Adipose tissue (tissue), 3 donors: ENCODE data around the gene DCAF8. TPM values are rescaled to one million over a fixed set of nuclear protein-coding genes. Genes with fewer than 3 reads are reported as not detected.

ENCODE experiments used
- H3K27ac ChIP-seq: one replicate; pipeline ENCODE4 v1.5.1; 2013; ENCODE audit warnings: low read depth, low read length
- WGBS, 3 donors: extraction: QIAGEN DNeasy Blood & Tissue Kit; methylation state at CpG; one replicate each; pipeline ENCODE4 v1.1.7; 2013; 5-methylcytosine and 5-hydroxymethylcytosine counted together
- polyA plus RNA-seq, 3 donors: library from polyadenylated mRNA; stranded (reverse); fragments of 200-250 nt; gene quantifications; one replicate each; pipeline ENCODE4 v1.2.3, GENCODE V29; 2013
- donor health status: healthy with polysubstance abuse.
- donor health status: Bipolar disorder and iron deficiency.
- donor health status: healthy.

DCAF8 gene
- polyA plus RNA-seq, 3 donors = 61.8 to 105 (median 74.6) TPM

GRCh38 chr1:160191756-160192155 is 70.6 kb downstream of the DCAF8 start:
- 77 to 93% (median 85%) methylated on average over 3 of the region's 3 CpGs for WGBS, 3 donors
- no peak overlapping the region for H3K27ac ChIP-seq

- H3K27ac ChIP-seq = no peak within 1 kb of the TSS
- WGBS, 3 donors = 62 to 66% (median 65%) methylated on average over 15 of the region's 15 CpGs
Measured at GRCh38 chr1:160189649-160190625, 72.4 kb downstream of the DCAF8 start, which contains the start of gene CASQ1. Gene CASQ1, plus strand, starts transcription at chr1:160190575. Its CDS starts 177 bp downstream, at chr1:160190752.

- WGBS, 3 donors = 85 to 89% (median 86%) methylated on average over 7 of the region's 7 CpGs
- H3K27ac ChIP-seq = no peak overlapping the region
Measured at GRCh38 chr1:160188341-160188740, 74.0 kb downstream of the DCAF8 start.

DNA sequence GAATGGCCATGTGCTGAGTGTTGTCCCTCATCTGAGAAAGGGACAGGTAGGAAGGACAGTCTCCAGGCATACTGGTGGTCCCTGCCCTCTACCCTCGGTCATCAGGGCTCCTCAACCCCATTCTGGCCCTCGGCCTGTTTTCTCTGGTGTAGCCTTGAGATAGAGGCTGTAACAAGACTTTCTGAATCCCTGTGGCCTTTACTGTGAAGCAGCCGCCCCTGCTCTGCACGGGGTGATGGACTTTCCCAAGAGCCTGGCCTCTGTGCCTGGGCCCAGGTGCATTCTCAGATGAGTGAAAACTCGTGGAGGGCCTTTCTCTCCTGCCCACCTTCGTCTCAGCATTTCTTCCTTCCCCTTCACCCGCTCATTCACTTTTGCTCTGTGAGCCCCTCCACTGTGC is 74.9 kb downstream of the DCAF8 start:
- WGBS, 3 donors = 68 to 82% (median 75%) methylated on average over 7 of the region's 7 CpGs
- no peak overlapping the region for H3K27ac ChIP-seq

DNA sequence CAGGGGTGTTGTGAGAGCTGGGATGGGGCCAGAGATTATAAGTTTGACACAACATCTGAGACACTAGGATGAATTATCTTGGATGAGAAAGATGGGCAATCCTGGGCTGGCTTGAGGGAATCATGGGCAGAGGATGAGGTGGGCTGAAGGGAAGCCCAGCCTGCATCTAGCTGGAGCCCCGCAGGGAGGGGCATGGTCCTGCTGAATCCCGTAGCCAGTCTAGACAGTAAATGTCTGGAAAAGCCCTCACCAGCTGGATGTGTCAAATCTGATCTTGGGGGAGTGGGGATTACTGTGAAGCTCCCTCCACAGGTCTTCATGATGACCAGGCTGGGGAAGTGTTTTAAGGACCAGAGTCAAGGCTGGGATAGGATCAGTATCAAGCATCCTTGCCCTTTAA is 75.6 kb downstream of the DCAF8 start:
- H3K27ac ChIP-seq = no peak overlapping the region
- WGBS, 3 donors = 62 to 80% (median 67%) methylated on average over 2 of the region's 2 CpGs

DNA sequence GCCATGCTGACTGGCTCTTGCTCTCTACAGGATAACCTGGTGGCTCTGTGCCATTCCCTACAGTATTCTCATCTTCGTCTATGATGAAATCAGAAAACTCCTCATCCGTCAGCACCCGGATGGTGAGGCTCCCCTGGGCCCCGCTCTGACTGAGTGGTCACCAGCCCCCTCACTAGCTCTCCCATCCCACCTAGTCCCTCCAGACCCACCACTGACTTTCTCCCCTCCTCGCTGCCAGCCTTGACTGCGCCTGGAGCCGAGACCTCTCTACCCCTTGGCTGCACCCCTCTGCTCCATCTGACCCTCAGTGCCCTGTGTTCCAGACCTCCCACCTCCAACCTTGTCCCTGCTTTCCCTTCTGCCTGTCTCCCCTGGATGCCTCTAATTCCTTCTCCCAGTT is 76.1 kb downstream of the DCAF8 start:
- H3K27ac ChIP-seq = no peak overlapping the region
- 85 to 89% (median 85%) methylated on average over 7 of the region's 7 CpGs for WGBS, 3 donors

GRCh38 chr1:160179336-160179735 is 83.0 kb downstream of the DCAF8 start:
- no peak overlapping the region for H3K27ac ChIP-seq
- WGBS, 3 donors = 86 to 92% (median 86%) methylated on average over 4 of the region's 4 CpGs

DNA sequence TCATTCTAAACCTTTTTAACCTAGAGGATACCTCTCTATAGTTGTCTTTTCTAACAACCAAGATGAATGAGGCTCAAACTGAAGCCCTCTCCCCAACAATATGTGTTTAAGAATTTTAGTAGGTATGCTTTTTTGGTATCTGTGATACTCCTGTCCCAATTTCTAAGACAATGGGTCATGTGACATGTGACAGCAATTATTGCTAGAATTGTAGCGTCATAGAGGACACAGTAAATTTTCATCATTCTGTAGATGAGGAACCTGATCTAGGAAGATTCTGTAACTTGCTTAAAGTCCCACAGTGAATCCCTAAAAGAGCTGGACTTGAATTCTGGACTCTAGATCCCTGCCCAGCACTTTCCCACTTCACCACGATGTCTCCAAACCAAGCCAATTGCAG is 83.6 kb downstream of the DCAF8 start:
- WGBS, 3 donors = 69 to 85% (median 78%) methylated on average over 2 of the region's 2 CpGs
- H3K27ac ChIP-seq = no peak overlapping the region

- no peak overlapping the region for H3K27ac ChIP-seq
- 80 to 89% (median 87%) methylated on average over 1 of the region's 1 CpG for WGBS, 3 donors
Measured at GRCh38 chr1:160177667-160178066, 84.7 kb downstream of the DCAF8 start.

DNA sequence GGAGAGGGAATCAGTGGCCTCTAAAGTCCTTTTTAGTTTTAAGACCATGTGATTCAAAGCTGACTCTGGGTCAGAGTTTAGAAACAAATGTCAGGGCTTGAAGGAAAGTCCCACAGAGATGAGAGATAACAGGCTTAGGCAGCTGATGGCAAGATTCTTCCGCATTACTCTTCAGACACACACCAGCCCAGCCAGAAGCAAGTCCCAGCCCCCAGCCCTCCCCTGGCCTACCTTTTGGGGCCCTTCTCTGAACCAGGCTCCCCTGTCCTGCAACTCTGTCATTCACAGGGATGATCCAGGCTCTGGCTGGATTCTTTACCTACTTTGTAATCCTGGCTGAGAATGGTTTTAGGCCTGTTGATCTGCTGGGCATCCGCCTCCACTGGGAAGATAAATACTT is 85.1 kb downstream of the DCAF8 start:
- 87 to 93% (median 91%) methylated on average over 2 of the region's 2 CpGs for WGBS, 3 donors
- H3K27ac ChIP-seq = no peak overlapping the region

GRCh38 chr1:160171980-160172379 is 90.4 kb downstream of the DCAF8 start:
- WGBS, 3 donors = 63 to 69% (median 67%) methylated on average over 9 of the region's 9 CpGs
- no peak overlapping the region for H3K27ac ChIP-seq

- no peak overlapping the region for H3K27ac ChIP-seq
- WGBS, 3 donors = 85% methylated on average over 4 of the region's 4 CpGs
Measured at GRCh38 chr1:160171354-160171753, 91.0 kb downstream of the DCAF8 start.

GRCh38 chr1:160169553-160170399 is 92.6 kb downstream of the DCAF8 start:
- WGBS, 3 donors = 48 to 57% (median 54%) methylated on average over 15 of the region's 15 CpGs
- no peak overlapping the region for H3K27ac ChIP-seq

DNA sequence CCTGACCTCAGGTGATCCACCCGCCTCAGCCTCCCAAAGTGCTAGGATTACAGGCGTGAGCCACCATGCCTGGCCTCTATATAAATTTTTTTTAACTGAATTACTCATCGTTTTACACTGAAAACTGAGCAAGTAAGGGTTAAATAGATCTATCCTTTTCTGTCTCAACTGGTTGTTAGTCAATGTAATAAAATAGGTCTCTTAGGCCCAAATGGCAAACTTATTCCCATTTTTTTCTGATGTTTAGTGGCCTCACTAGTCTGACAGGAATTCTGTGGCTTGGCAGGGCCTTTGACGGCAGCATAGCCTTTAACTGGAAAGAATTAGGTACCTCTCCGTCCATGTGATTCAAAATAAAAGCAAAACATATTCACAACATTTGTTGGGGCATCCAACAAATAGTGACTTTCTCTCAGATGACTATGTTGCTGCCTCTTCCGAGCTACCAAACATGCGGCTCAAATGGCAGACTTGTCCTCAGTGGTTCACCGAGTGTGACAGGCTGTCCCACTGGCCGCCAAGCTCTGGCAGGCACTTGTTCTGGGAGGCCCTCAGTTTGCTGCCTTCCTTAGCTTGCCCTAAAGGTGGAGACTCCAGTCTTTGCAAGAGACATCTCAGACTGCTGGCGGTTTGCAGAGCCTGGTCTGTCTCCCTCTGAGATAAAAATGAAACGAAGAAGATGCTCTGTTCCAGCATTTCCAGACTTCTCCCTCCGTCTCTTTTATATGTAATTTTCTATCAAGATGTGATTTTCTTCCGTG is 93.6 kb downstream of the DCAF8 start:
- WGBS, 3 donors = 71 to 88% (median 79%) methylated on average over 13 of the region's 13 CpGs

DNA sequence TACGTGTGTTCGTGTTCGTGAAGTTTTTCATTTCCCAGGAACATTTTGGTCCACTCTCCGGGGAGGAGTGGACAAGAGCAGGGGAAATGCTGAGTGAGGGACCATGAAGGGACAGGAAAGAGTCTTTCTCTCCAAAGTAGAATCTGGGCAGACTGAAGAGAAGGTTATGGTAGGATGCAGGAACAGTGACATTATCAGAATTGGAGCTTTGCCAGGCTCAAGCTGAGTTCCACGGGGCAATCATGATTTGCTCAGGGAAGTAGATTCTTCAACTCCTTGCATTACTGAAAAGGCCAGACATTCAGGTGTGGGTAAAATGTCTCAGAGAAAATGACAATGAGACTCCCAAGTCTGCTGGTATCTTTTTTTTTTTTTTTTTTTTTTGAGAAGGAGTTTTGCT is 94.3 kb downstream of the DCAF8 start:
- WGBS, 3 donors = 54 to 79% (median 64%) methylated on average over 5 of the region's 5 CpGs

More for the DNA sequence above, 93.6 kb downstream of the DCAF8 start:
- no peak overlapping the region for H3K27ac ChIP-seq

GRCh38 chr1:160167580-160167979 is 94.8 kb downstream of the DCAF8 start:
- no peak overlapping the region for H3K27ac ChIP-seq
- WGBS, 3 donors = 82 to 91% (median 90%) methylated on average over 6 of the region's 6 CpGs

More for the DNA sequence above, 94.3 kb downstream of the DCAF8 start:
- no peak overlapping the region for H3K27ac ChIP-seq

GRCh38 chr1:160167056-160167455 is 95.3 kb downstream of the DCAF8 start:
- no peak overlapping the region for H3K27ac ChIP-seq
- 82 to 91% (median 88%) methylated on average over 4 of the region's 4 CpGs for WGBS, 3 donors

DNA sequence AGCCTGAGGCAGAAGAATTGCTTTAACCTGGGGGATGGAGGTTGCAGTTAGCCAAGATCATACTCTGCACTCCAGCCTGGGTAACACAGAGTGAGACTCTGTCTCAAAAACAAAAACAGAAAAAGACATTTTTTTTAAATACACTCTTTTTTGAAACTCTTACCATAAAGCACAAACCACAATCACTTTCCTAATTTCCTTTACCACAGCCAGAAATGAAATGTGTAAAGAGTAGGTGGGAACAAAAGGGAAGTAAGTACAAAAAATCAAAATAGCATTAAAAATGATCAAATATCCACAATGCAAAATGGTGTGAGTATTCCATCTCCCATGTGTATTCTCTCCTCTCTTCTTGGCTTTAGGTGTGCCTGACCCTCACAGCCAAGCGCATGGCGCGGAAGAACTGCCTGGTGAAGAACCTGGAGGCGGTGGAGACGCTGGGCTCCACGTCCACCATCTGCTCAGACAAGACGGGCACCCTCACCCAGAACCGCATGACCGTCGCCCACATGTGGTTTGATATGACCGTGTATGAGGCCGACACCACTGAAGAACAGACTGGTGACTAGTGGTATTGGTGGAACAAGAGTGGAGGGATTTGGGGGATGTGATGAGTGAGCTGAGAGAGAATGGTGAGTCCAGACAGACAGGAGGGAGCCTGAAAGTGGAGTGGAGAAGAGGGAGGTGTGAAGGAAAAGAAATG is 96.0 kb downstream of the DCAF8 start:
- no peak overlapping the region for H3K27ac ChIP-seq

More for the DNA sequence above, 96.0 kb downstream of the DCAF8 start:
- 64 to 86% (median 68%) methylated on average over 12 of the region's 12 CpGs for WGBS, 3 donors
